Mesothelial cell of epicardium (in vitro differentiated cells): ENCODE results near the gene RFTN1. TPM values are rescaled to one million over a fixed set of nuclear protein-coding genes. Genes with fewer than 3 reads are reported as not detected.

Experiments
- DNase-seq, 2 experiments: peaks; one replicate each; pipeline ENCODE4 v3.0.0; 2021; ENCODE audit warnings: low spot score in 2 of 2; ENCODE audit not compliant: unreplicated experiment in 2 of 2
- H3K27ac Mint-ChIP-seq: 2 replicates; pipeline ENCODE4 v1.8.0; 2021; ENCODE audit warnings: mixed read lengths
- H3K27me3 Mint-ChIP-seq: 2 replicates; pipeline ENCODE4 v1.8.0; 2021; ENCODE audit warnings: low read depth, mixed read lengths
- H3K36me3 Mint-ChIP-seq: 2 replicates; pipeline ENCODE4 v1.8.0; 2021; ENCODE audit warnings: mixed read lengths
- H3K4me1 Mint-ChIP-seq: 2 replicates; pipeline ENCODE4 v1.8.0; 2021; ENCODE audit warnings: mixed read lengths
- H3K4me3 Mint-ChIP-seq: 2 replicates; pipeline ENCODE4 v1.8.0; 2021; ENCODE audit warnings: mild to moderate bottlenecking, moderate library complexity, mixed read lengths
- H3K9me3 Mint-ChIP-seq: 2 replicates; pipeline ENCODE4 v1.8.0; 2021; ENCODE audit warnings: mixed read lengths
- total RNA-seq: library from RNA; stranded (reverse); gene quantifications from 3 replicates; pipeline ENCODE4 v1.2.1, GENCODE V29; 2021
- TF ChIP-seq, protein P1 (sequence below): fragments of 200-600 bp; sonication (generic); IDR thresholded peaks from one replicate; pipeline ENCODE4 v1.5.0; 2021; ENCODE audit warnings: antibody characterized with exemption; ENCODE audit not compliant: unreplicated experiment

RFTN1 gene
- total RNA-seq, 1 donor from 2014 or later = 10.0 TPM

- H3K9me3 Mint-ChIP-seq = peaks cover 3% of the 10 kb centered on the region
- H3K27me3 Mint-ChIP-seq = no peaks in the 10 kb centered on the region
- no peaks in the 10 kb centered on the region for H3K36me3 Mint-ChIP-seq
- H3K4me1 Mint-ChIP-seq = peaks cover 5% of the 10 kb centered on the region
- TF ChIP-seq, protein P1, sequence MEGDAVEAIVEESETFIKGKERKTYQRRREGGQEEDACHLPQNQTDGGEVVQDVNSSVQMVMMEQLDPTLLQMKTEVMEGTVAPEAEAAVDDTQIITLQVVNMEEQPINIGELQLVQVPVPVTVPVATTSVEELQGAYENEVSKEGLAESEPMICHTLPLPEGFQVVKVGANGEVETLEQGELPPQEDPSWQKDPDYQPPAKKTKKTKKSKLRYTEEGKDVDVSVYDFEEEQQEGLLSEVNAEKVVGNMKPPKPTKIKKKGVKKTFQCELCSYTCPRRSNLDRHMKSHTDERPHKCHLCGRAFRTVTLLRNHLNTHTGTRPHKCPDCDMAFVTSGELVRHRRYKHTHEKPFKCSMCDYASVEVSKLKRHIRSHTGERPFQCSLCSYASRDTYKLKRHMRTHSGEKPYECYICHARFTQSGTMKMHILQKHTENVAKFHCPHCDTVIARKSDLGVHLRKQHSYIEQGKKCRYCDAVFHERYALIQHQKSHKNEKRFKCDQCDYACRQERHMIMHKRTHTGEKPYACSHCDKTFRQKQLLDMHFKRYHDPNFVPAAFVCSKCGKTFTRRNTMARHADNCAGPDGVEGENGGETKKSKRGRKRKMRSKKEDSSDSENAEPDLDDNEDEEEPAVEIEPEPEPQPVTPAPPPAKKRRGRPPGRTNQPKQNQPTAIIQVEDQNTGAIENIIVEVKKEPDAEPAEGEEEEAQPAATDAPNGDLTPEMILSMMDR = no peak
- H3K4me3 Mint-ChIP-seq = no peak overlapping the region
- H3K27ac Mint-ChIP-seq = no peak overlapping the region
- DNase-seq = no peak
Observed at GRCh38 chr3:16437640-16438039, 75.9 kb downstream of the RFTN1 start.

- DNase-seq = no peak
- Mint-ChIP-seq H3K4me3 (no peak overlapping the region), H3K27me3 (no peaks in the 10 kb centered on the region), H3K9me3 (no peaks in the 10 kb centered on the region), H3K36me3 (no peaks in the 10 kb centered on the region), H3K27ac (no peak overlapping the region), H3K4me1 (peaks cover 4% of the 10 kb centered on the region)
- TF ChIP-seq, protein P1 = no peak
Observed at GRCh38 chr3:16433701-16434151, 79.8 kb downstream of the RFTN1 start.

DNA sequence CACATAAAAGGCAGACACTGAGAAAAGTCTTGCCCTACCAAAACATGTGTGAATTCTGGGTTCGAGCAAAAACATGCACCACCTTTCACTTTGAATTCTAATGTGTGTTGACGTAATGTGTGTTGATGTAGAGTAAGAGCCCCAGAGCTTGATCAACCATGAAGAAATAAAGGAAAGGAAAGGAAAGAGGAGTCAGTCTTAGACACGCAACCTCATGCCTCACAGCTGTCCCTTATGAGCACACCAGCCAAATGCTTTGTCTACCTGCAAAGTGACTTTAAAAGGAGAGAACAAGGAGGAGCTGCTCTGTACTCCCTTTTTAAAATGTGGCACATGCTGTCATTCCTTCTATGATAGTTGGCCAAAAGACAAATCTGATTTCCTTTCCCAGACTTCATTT, 80.8 kb downstream of the RFTN1 start:
- Mint-ChIP-seq H3K27ac (no peak overlapping the region), H3K4me1 (peaks cover 4% of the 10 kb centered on the region), H3K4me3 (no peak overlapping the region), H3K27me3 (no peaks in the 10 kb centered on the region), H3K9me3 (no peaks in the 10 kb centered on the region), H3K36me3 (no peaks in the 10 kb centered on the region)
- no peak for DNase-seq
- TF ChIP-seq, protein P1 = no peak

- TF ChIP-seq, protein P1 = no peak
- no peak for DNase-seq
- Mint-ChIP-seq H3K4me3 (no peak overlapping the region), H3K4me1 (peaks cover 4% of the 10 kb centered on the region), H3K9me3 (no peaks in the 10 kb centered on the region), H3K36me3 (no peaks in the 10 kb centered on the region), H3K27ac (no peak overlapping the region), H3K27me3 (no peaks in the 10 kb centered on the region)
Observed at GRCh38 chr3:16430717-16431630, 82.5 kb downstream of the RFTN1 start.

GRCh38 chr3:16429086-16429485, 84.4 kb downstream of the RFTN1 start:
- peaks cover 4% of the 10 kb centered on the region for H3K4me1 Mint-ChIP-seq
- TF ChIP-seq, protein P1 = no peak
- H3K27ac Mint-ChIP-seq = no peak overlapping the region
- H3K27me3 Mint-ChIP-seq = peaks cover 1% of the 10 kb centered on the region
- H3K36me3 Mint-ChIP-seq = no peaks in the 10 kb centered on the region
- no peak overlapping the region for H3K4me3 Mint-ChIP-seq
- no peak for DNase-seq
- no peaks in the 10 kb centered on the region for H3K9me3 Mint-ChIP-seq
